CD4-positive, alpha-beta T cell treated with Interleukin-21 for 1 hour (primary cell): ENCODE data around the gene ESRP2.
A peak's percentile ranks its signal among the peaks of the same experiment; 100 is the strongest.

Experiments used
- DNase-seq: peaks from one replicate; pipeline ENCODE4 v3.0.0-alpha.2; 2020

Gene ESRP2

DNA sequence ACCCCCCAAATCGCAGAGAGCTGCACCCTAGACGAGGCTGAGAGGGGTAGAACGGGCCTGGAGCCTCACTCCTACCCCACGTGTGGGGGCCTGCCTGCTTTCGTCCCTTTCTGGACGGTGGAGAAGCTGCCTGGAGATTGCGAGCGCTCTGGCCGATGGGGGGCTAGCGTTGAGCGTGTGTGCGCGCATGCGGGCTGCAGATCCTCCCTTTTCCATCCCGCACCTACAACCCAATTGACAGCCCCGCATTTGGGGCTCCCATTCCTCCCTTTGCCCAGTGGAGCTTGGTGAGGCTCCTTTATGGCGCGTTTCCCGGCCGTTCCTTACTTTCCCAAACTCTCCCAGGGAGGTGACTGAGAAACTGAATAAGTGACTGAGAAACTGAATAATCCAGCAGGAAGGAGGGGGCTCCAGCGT, 907 bp upstream of the ESRP2 start:
- DNase-seq = no peak

DNA sequence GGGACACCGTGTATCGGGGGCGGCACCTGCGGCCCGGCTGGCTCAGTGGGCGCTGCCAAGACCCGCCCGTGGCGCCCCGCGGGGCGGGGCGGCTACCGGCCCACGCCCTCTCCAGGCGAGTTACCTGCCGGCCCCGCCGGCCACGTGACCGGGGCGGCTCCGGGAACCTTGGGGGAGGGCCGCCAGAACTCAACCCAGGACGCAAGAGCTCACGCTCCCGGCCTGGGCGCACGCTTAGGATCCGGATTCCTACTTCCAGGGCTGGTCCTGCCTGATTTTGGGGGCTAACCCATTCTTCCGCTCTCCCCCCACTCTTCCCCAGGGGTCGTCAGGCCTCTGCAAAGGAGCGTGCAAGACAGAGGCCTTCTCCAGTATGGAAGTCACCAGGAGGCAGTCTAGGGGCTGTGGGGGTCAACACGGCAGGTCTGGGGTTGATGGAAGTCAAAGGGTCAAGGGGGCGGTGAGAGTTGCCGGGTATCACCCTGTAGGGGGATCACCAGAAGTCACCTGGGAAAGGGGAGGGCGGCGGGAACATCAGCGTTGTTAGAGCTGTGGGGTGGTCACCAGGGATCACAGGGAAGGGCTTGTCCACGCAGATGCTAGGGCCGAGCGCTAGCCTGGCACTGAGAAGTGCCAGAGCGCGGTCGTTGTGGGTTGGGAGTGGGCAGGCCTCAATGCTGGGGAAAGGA, 354 bp upstream of the ESRP2 start:
- peak; percentile 59 for DNase-seq

DNA sequence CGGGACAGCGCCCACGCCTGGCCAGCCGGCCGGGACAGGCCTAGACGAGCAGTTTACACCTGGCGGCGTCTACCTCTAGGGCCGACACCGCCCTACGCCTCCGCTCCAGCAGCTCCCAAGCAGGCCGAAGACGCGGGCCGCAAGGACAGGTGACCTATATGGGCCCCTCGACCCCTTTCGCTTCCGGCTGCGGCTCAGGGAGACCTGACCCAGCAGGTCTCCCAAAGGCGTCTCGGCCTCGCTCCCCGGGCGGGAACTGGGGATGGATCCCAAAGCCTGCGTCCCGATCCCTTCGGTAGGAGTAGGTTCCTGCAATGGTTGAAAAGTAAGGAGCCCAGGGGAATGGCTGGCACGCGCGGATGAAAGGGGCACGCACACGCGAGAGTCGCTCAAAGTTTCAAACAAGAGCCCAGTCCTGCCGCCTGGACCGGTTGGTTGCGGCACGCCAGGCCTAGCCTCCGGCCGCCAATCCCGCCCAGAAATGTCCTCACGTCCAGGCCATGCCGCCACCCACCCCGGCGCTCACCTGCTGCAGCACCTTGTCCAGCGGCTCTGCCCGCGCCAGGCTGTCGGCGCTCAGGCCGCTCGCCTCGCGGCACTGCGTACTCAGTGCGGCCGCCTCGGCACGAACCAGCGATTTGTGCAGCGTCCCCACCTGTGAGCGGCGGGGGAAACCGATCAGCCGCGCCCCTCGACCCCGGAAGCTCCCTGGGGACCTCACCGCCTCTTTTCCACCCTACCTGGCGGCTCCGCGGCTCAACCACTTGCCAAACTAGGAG, 630 bp downstream of the ESRP2 start:
- DNase-seq = no peak

DNA sequence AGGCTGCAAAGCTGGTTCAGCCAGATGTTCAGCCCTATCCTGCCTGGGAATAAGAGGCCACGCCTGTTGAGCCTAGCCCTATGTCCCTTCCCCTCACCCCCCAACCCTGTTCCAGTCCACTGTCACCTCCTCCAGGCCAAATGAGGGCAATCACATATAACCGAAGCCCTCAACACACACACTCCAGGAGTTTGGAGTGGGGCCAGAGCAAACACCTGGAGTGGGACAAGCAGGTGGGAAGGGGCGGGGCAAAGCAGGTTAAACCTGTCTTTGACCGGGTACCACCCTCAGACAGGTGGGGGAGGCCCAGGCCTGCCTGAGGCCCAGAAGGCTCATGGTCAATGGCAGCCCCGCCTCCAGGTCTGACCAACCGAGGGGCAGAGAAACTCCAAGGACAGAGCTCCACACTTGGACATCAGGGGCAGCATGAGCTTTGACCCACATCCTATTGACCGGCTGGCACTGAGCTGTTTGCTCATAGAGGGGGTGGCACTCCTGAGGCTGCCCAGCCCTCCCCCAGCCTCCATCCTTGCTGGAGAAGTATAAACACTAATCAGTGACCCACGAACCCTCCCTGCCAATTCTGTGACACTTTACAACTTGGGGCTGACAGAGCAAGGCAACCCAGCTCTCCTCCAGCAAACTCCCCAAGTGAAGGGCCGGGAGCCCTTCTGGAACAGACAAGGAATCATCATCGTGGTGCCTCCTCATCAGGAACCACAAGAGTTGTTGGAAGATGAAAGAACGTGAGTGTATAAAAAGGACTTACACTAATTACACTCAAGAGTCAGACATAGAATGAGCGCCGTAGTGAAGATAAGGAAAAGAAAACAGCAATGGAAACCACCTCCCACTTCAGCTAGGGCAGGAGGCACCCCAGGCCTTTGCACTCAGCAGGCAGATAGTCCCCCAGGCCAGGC, 1.5 kb downstream of the ESRP2 start:
- no peak for DNase-seq

DNA sequence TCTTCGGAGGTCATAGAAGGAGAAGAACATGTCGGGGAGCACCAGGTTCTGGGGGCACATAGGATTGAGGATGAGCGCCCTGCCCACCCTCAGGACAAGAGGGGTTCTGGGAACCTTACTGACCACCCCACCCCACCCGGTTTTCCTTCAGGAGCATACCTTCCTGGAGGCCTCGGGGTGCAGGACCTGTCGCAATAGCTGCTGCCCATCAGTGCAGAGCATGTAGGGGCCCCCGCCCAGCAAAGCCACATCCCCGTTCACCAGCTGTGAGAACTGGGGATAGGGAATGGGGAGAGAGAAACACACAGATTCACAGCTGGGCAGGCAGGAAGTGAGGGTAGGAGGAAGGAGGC, 2.1 kb downstream of the ESRP2 start:
- DNase-seq = no peak

DNA sequence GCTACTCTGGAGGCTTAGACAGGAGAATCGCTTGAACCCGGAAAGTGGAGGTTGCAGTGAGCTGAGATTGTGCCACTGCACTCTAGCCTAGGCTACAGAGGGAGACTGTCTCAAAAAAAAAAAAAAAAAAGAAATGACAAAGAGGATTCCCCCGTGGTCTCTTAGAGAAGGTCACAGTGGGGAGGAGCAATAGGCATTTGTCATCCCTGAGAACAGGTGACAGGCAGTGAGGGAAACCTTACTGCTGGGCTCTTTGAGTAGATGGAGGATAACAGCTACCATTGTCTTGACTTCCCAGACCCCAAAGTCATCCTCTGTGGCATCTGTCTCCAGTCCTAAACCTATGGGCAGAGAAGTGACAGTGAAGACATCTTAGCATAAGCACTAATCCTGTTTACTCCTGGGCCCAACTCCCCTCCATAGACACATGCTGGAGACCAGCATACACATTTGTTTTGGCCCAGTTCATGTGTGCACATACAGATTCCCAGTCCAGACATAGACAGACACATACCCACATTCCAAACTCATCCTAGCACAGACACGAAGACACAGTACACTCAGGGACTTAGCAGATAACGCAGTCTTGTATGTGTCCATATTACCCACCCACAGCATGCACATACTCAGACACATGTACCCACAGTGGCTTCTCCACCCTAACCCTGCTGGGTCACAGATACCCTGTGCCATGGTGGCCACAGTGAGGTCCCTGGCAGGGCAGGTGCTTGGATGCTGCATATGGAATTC, 2.7 kb downstream of the ESRP2 start:
- DNase-seq = no peak

DNA sequence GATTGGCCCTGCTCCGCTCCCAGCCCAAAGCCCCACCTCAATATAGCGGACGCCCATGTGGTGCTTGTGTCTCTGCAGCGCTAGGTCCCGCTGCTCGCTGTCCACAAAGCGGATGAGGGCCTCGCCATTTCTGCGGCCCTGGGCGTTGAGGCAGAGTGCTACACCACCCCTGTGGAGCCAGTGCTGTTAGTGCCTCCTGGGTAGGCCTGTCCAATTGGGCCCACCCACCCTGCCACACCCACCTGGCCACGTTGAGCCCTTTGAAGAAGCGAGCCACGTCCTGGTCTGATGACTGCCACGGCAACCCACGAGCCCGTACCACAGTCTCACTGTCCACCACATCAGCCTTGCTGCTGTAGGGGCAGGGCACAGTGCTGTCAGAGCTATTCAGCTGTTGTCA, 3.6 kb downstream of the ESRP2 start:
- DNase-seq = no peak

DNA sequence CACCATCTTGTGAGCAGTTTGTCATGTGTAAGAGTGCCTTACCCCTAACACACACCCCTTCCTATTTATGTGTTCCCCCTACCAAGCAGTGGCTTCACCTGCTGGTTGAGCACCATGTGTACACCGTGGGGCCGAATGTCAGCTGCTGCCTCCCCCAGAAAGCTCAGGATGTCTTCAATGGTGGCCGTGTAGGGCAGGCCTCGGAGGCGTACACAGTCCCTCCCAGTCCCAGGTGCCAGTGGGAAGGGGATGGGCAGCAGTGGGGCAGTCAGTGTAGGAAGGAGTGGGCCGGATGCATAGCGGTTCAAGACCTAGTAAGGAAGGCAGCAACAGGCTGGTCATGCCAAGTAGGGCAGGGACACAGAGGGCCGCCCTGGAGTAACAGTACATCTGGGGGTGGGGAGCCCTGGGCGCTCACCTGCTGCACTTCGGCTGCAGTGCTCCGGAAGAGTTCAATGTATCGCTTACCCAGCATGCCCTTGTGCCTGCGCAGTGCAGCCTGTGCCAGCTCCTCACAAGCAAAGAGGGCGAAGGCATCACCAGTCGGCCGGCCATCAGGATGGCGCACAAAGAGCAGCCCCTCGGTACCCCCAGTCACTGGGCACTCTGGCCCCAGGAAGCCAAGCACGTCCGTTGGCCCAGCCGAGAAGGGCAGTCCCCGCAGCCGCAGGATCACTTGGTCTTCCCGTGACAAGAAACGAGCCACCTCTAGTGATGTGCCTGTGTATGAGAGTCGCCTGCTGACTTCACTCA, 4.4 kb downstream of the ESRP2 start:
- no peak for DNase-seq

DNA sequence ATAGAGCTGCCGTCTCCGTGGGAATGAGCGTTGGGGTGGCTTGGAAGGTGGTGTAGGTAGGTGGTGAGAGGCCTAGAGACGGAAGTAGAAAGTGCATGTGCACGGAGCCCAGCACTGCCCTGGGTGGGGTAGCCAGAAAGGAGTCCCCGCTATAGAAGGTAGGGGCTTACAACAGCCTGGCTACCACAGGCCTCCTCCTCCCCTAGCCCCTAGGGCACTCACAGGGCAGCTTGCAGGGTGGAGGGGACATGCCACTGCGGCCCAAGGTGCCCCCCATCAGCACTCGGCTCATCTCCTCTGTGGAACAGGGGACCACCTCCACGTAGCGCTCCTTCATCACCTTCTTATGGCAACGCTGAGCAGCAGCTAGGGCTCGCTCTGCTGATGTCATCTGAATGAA, 5.0 kb downstream of the ESRP2 start:
- DNase-seq = no peak

DNA sequence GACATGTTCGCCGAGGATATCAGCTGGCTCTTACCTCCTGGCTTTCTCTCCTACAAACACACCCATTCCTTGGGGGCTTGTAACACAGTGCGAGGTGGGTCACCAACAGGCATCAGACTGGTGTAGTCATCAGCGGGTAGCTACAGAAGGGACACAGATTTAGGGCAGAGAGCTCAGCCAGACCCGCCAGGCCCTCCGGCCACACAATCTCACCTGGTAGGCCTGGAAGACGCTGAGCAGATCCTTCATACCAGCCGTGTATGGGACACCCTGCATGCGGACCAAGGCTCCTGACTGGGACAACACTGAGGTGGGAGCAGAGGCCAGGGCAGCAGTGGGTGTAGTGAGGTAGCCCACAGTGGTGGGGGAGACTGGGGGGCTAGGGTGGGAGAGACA, 5.8 kb downstream of the ESRP2 start:
- DNase-seq = no peak

DNA sequence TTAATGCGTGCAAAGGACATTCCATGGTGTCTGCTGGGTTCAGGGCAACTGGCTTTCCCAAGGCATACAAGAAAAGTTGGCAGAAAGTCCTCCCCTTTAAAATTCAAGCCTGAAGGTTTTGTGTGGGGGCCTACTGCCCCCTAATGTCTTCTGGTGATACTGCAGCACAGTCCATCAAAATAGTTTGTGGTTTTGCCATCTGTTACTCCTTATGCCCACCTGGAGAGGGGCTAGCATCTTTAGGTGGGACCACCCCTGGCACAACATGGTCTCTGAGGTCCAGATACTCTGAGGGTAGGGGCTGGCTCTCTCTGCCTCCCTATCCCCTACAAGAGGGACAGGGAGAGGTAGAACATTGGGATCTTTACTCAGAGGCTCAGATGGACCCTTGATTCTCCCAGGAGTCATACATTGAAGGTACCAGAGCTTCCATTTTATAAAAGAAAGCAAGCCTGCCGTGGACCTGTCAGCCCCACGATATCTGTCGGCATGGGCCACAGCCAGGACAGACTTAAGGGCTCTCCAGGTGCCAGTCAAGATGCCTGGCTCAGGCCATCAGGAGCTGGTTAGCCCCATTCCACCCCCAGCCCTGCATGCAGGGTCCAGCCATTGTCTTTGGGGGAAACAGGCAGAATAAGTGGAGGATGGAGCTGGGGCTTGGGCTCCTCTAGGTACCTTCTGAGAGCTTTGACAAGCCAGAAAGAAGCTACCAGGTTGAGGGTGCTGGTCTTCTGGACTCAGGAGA, 6.3 kb downstream of the ESRP2 start:
- DNase-seq = peak; percentile 59

DNA sequence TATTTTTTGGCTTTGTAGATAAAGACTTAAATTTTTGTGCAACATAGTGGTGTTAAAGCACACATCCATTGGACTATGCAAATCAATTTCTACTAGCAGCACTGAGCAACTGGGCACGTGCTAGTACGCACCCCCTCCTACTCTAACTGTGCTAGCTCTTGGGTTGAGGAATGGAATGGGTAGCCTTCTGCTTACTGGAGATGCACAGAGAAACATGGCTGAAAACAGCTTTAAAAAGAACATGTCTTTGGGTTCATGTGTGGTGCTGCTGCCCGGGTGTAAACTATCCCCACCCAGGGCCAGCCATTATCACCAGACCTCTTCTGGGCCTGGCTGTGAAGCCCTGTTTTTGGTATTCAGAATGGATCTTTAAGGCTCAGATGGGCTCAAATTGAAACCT, 7.3 kb downstream of the ESRP2 start:
- DNase-seq = no peak

DNA sequence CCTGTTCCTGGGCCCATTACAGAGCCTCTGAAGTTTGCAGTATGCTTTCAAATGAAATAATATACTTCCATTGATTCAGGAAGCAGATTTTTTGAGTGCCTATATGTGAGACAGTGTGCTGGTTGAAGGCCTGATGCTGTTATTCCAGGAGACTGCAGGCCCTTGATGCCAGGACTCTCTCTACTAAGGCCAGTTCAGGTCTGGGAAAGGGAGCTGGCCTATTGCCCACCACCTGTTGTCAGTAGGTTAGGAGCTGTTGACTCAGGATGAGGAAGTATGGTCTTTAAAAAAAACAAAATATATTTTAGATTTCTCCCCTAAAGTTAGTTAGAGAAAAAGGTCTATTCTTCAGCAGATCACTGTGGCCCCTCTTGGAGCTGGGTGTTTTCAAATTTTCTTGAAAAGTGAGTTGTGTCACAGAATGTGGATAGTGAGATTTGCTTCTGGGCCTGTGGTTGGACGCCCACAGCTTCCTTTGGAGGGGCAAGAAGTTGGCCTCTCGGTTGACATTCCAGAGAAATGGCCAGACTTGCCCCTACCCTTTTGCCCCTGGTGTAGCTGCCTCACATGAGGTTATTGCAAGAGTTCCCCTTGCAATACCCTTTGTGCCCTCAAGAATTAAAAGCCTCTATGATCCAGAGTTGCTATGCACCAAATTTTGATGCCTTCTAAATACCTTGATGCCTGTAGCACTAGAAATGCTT, 7.9 kb downstream of the ESRP2 start:
- DNase-seq = no peak

DNA sequence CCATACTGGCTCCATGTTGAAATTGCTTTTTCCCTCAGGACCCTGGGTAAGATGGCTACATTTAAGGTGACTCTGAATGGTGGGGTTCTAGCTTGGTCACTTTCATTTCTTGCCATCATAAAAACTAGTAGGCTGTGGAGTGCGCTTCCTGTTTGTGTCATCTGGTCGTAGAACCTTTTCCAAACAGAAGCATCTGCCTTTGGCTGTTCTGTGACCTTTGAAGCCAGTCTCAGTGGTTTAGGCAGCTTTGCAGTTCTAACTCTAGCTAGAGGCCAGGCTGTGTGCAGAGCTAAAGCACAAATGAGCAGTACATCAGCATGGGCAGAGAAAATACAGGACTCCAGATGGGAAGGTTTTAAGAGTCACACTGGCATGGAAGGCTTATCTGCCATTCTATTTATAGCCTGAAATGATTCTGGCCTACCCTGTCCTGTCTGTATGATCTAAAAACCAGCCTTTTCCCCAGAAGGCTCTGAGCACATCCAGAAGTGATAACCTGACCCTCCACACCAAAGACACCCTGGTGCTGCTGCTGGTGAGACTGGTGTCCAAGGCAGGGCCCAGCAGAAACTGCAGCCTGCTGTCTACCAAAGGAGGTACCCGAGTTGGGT, 8.6 kb downstream of the ESRP2 start:
- DNase-seq = no peak

DNA sequence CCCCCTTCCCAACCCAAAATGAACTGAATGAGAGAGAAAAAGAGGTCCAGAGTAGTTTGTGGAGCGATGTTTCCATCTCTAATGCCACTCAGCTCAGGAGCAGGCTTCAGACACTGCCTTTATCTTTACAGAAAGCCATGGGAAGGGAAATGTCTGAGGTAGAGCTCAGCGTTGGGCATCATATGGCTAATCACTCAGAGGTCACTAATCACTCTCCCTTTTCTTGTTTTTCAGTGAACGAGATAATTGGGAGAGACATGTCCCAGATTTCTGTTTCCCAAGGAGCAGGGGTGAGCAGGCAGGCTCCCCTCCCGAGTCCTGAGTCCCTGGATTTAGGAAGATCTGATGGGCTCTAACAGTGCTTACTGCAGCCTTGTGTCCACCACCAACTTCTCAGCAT, 9.8 kb downstream of the ESRP2 start:
- no peak for DNase-seq

DNA sequence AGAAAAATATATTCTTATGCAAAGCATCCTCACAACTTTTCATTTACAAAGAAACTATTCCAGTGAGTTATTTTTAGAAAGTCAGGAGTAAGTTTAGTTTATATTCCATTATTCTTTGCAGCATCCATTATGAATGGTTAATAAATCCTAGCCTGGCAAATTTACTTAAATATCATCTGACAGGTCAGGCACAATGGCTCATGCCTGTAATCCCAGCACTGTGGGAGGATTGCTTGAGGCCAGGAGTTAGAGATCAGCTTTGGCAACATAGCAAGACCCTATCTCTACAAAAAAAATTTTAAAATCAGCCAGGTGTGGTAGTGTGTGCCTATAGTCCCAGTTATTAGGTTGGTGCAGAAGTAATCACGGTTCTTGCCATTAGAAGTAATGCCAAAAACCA, 12.9 kb downstream of the ESRP2 start:
- DNase-seq = no peak

DNA sequence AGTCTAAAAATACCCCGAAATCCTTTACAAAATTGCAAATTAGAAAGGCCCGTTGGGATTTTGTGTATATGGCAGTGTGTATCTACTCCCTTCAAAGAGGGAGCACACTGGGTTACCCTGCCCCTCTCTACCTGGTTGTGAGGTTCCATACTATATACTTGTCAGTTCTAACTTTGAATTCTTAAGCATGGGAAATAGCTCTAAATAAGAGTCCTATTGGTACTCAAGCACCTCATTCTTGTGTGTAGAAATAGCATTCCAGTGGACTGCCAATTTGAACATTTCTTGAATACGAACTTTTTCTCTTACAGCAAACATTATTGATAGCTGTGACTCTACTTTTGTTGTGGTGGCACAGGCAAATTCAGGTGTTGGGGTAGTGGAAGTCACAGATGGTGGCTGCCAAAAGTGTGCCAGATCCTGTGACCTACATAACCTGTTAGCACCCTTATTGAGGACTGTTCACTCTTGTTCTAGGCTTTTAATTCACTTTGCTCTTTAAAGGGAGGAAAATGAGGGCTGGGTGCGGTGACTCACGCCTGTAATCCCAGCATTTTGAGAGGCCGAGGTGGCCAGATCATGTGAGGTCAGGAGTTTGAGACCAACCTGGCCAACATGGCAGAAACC, 16.1 kb downstream of the ESRP2 start:
- no peak for DNase-seq

DNA sequence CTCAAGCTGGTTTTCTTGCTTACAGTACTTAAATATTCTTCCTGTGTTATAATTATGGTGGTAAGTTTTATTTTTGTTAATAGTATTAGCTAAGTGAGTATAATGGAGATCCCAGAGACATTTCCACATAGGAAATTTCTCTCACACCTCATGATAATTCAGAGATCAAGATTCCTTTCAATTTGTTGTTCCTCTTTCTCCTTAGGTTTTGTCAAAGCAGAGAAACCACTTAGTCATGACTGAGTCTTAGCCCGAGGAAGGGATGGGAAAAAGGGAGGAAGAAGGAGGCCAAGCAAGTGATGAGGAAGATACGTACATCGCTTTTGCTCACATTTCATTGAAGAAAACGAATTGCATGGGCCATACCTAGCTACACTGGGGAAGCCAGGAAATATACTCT, 18.4 kb downstream of the ESRP2 start:
- DNase-seq = no peak

DNA sequence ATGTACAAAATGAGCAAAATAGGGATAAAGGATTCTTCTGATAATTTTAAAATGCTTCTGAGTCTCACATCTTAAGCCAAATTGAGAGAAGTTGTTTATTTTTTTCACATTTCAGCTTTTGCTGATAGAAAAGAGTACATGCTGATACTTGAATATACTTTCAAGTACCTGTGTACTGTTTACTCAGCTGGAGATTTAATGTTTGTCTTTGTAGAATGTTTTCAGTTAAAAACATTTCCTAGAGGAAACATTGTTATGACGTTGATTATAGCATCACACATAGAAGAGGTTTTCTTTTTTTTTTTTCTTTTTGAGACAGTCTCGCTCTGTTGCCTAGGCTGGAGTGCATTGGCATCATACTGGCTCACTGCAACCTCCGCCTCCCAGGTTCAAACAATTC, 19.7 kb downstream of the ESRP2 start:
- no peak for DNase-seq

DNA sequence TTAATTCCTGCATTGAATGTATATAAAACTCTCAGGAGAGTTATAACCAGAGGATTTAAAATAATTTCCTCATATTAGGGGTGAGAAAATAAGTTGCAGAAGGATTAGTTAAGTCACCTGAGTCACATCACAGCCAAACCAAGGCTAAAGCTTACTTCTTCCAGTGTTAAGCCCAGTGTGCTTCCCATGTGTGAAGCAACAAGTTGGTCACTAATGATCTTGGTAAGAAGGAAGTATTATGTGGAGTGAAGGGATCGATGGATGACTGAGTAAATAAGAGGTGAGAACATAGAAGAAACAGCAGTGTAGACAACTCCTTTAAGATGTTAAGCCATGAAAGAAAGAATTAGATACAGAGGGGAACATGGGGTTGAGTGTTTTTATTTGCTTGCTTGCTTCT, 20.6 kb downstream of the ESRP2 start:
- no peak for DNase-seq
